ENCODE data around the gene ACOXL.
A peak's percentile ranks its signal among the peaks of the same experiment; 100 is the strongest.

The ACOXL gene

GRCh38 chr2:111120253-111121027, 388.1 kb downstream of the ACOXL start, which contains the start of gene BCL2L11:
Gene BCL2L11, plus strand, starts transcription at chr2:111120914. Its CDS starts 2,832 bp downstream, at chr2:111123746.
- peak; percentile 93 for DNase-seq

GRCh38 chr2:111121028-111121827, 388.9 kb downstream of the ACOXL start:
- DNase-seq = peak; percentile 70

GRCh38 chr2:111121828-111122630, 389.7 kb downstream of the ACOXL start:
- peak; percentile 93 for DNase-seq

- DNase-seq = peak; percentile 53
Observed at GRCh38 chr2:111122631-111123421, 390.5 kb downstream of the ACOXL start.

- DNase-seq = no peak
Observed at GRCh38 chr2:111123751-111124150, 391.4 kb downstream of the ACOXL start.

- no peak for DNase-seq
Observed at GRCh38 chr2:111126581-111126980, 394.2 kb downstream of the ACOXL start.

GRCh38 chr2:111127351-111127750, 395.0 kb downstream of the ACOXL start:
- DNase-seq = no peak

GRCh38 chr2:111128096-111128495, 395.7 kb downstream of the ACOXL start:
- DNase-seq = no peak

- peak; percentile 29 for DNase-seq
Observed at GRCh38 chr2:111133603-111134002, 401.2 kb downstream of the ACOXL start.

GRCh38 chr2:111134055-111134454, 401.7 kb downstream of the ACOXL start:
- no peak for DNase-seq

- no peak for DNase-seq
Observed at GRCh38 chr2:111135237-111135909, 403.0 kb downstream of the ACOXL start.

GRCh38 chr2:111135910-111136297, 403.5 kb downstream of the ACOXL start:
- no peak for DNase-seq

GRCh38 chr2:111138839-111139238, 406.5 kb downstream of the ACOXL start:
- DNase-seq = no peak

- no peak for DNase-seq
Observed at GRCh38 chr2:111139637-111140317, 407.4 kb downstream of the ACOXL start.

- no peak for DNase-seq
Observed at GRCh38 chr2:111140815-111141214, 408.4 kb downstream of the ACOXL start.

GRCh38 chr2:111142101-111142500, 409.7 kb downstream of the ACOXL start:
- DNase-seq = no peak

- no peak for DNase-seq
Observed at GRCh38 chr2:111143107-111143842, 410.9 kb downstream of the ACOXL start.

- no peak for DNase-seq
Observed at GRCh38 chr2:111143843-111144198, 411.4 kb downstream of the ACOXL start.

- no peak for DNase-seq
Observed at GRCh38 chr2:111145103-111145760, 412.9 kb downstream of the ACOXL start.

GRCh38 chr2:111145951-111146350, 413.6 kb downstream of the ACOXL start:
- DNase-seq = no peak

Data from OCI-M1 (cell line).